Hematopoietic multipotent progenitor cell treated with erythropoietin and hydrocortisone succinate and interleukin-3 and kit ligand, for 17 days (in vitro differentiated cells): ENCODE results near the gene HIPK2.
A peak's percentile ranks its signal among the peaks of the same experiment; 100 is the strongest.

ENCODE experiments used
- DNase-seq: peaks from one replicate; pipeline ENCODE4 v3.0.0-alpha.2; 2015; ENCODE audit warnings: low spot score

HIPK2 gene

DNA sequence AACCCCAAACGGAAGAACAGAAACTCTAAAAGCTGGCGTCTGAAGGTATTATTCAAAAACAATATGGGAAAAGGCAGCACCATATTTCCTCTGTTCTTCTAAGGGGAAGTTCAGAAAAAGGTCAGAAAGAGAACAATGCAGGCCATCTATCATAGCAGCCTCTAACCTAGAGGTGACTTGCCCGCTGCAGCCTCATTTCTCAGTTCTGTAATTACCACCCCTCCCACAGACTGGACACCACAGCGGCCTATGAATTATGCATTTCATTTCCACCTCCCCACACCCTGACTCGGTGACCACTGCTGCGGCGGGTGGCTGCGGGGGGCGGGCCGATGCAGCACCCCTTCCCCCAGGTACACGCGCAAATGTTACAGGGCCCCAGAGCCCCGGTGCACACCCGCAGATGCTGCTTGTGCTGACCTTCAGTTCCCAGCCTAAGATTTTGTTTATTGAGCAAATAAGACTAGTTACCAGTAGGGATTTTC, 128.8 kb downstream of the HIPK2 start:
- no peak for DNase-seq

DNA sequence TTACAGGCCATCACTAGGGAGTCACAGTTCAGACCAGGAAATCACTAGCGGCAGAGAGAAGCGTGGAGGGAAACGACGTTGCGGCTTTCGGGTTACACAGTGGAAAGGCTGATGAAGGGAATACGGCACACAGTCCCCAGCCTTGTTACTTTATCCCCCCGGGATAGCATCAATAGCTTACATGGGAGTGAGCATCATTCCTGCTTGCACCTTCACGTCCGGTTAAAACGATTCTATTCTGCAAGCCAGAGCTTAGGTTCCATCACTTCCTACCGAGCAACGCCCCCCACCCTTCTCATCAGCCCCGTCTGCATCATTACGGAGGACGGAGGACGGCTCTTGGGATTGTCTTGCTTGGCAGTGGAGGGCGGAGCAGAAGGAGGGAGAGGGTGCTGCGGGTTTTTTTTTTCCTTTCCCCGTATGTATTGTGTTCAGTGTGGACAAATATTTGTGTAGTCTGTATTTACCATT, 129.4 kb downstream of the HIPK2 start:
- no peak for DNase-seq

- no peak for DNase-seq
Measured at GRCh38 chr7:139647814-139648390, 129.9 kb downstream of the HIPK2 start.

GRCh38 chr7:139647085-139647484, 130.7 kb downstream of the HIPK2 start:
- no peak for DNase-seq

GRCh38 chr7:139646566-139646965, 131.2 kb downstream of the HIPK2 start:
- DNase-seq, result no peak

DNA sequence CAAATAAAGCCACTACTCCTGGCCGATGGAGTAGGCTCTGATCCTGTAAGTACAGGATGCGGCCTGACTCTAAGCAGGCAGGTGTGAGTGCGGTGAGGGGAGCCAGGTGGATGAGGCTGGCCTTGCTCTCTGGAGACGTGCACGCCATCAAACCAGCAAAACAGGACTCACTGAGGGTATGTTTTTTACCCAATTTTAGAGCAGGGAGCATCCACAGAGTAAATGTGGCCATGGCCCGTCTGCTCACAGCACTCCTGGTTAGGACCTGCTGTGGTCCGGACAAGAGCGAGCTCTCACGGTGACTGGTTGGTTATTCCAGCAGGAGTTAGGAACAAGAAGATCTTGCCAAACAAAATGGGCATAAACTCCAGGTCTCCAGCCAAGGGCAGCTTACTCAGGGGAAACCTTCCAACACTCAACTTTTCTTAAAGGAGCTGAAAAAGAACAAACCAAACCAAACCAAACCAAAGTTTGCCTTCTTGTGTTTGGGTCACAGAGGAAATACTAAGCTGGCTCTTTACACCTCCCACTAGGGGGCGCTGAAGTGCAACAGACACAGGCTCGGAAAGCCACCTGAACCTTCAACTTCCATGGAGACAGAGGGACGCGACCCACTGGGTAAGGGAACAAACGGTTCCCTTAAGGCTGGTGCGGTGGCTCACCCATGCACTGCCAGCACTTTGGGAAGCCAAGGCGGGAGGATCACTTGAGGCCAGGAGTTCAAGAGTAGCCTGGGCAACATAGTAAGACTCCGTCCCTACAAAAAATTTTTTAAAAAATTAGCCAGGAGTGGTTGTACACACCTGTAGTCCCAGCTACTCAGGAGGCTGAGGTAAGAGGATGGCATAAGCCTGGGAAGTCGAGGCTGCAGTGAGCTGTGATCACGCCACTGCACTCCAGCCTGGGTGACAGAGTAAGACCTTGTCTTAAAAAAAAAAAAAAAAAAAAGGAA, 131.9 kb downstream of the HIPK2 start:
- DNase-seq, result peak; percentile 84

DNA sequence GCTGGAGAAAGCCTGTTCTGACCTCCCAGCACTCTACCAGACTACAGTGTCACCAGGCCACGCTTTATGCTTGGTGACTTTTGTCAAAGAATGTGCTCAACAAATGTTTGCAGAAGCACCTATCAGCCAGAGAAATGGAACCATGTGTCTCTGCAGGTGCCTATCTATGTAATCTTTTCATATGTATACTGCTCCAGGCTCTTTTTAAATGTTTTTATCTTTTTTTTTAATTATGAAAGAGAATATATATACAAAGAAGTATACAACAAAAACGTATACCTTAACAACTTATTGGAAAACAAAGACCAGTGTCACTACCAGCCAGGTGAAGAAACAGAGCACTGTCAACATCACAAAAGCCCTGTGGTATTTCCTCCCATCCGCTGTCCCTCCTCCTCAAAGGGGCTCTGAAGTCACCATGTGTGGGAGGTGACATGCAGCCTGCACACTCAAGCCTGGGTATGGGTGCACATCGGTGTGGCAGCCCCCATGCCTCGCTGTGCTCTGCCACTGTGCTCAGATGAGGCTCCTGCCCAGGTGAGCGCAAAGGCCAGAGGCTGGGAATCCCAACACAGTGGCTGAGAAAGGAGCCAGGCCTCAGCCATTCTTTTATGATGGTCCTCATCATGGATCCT, 133.7 kb downstream of the HIPK2 start:
- DNase-seq, result no peak

- DNase-seq, result no peak
Measured at GRCh38 chr7:139642283-139642682, 135.5 kb downstream of the HIPK2 start.

DNA sequence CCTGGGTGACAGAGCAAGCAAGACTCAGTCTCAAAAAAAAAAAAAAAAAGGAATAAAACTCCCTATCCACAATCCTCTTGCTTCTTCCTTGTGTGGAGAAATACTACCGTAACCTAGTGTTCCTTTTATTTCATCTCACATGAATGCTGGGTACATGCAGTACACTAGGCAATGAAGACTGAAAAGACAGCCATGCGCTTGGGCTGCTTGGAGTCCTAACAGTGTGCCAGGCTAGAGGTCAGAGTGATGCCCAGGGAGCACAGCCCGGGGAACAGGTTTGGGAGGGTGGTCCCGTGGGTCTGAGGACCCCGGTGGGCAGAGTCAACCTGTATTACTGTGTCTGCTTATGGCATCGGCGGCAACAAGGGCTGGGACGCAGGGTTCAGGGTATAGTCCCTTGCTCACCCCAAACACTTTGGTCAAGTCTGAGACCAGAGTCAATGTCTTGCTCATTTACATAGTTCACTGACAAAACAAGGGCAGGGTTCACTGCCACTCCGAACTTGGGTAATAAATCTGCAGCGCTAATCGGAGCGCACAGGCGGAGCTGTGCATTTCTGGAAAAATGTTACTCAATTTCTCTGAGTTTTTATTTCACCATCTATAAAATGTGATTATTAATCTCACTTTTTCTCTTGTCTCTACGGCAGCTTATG, 136.3 kb downstream of the HIPK2 start:
- DNase-seq, result no peak

DNA sequence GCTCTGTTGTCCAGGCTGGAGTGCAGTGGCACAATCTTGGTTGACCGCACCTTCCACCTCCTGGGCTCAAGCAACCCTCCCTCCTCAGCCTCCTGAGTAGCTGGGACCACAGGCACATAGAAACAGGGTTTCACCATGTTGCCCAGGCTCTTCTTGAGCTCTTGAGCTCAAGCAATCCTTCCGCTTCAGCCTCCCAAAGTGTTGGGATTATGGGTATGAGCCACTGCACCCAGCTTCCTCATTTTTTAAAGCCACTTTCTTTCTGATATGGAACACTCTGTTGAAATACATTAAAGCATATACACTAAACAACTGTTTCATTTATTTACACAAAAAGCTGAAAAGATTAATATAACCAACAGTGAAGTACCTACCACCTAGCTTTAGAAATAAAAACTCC, 137.1 kb downstream of the HIPK2 start:
- no peak for DNase-seq

GRCh38 chr7:139639563-139639962, 138.2 kb downstream of the HIPK2 start:
- DNase-seq, result no peak

- DNase-seq, result no peak
Measured at GRCh38 chr7:139635526-139636302, 142.1 kb downstream of the HIPK2 start.

DNA sequence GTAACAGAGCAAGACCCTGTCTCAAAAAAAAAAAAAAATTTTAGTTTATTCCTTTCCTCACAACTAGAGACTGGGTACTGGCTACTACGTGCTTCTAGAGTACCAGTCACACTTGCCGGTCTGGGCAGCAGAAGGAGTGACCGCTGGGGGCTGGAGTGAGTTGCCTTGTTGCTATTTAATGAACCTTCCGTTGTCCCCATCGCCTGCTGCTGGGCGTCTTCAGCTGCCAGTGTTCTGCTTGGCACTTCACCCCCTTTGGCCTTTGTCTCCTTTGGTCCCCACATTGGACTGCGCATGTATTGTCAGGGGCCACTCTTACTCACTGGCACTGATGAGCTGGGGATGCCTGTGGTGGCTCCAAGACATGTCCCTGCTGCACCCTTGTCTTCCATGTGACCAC, 143.7 kb downstream of the HIPK2 start:
- DNase-seq, result no peak

DNA sequence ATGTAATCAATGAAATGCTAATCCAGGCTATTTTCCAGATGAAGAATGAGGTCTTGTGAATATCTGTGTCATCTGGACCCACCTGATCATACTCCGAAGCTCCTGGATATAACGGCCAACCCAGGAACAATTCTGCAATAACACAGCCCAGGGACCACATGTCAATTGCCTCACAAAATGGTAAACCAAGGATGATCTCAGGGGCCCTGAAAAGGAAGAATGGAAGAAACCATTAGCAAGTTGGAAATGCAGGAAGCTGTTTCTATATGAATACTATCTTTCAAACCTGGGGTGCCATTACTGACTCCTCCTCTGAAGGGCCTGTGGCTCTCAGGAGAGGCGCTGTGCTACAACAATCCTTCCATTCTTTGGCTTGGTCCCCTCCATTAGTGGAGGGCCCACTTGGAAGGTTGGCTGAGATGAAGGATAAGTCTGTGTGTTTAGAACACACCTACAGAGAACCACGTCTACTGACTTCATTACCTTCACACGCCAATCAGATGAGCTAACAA, 146.2 kb downstream of the HIPK2 start:
- DNase-seq, result no peak

GRCh38 chr7:139630643-139631519, 146.9 kb downstream of the HIPK2 start:
- no peak for DNase-seq

DNA sequence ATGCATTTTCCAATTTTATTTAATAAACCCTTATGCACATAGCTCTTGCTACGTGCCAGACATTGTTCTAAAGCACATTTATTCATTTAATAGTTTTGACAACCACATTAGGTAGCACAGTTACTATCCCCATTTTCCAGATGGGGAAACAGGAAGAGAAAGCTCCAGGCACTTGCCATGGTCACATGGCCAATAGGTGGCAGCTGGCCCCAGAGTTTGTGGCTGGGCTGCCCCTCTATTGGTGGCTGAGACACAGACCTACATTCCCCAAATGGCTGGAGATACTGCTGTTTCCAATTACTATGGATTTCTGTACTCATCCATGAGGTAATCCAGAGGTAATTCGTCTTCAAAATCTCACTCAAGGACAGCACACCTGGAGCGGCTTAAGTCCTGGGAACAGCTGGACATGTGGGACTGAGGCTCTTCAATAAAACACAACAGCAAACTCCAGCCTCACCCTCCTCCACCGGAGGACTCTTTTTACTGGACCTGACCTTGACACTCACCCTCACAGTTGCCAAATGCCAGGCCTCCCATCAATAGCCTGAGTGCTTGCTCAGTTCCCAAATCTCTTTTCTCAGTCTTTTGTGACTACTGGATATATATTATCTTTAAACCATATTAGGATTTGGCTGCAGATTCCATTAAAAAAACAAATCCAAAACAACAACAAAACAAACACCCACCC, 148.3 kb downstream of the HIPK2 start:
- no peak for DNase-seq

DNA sequence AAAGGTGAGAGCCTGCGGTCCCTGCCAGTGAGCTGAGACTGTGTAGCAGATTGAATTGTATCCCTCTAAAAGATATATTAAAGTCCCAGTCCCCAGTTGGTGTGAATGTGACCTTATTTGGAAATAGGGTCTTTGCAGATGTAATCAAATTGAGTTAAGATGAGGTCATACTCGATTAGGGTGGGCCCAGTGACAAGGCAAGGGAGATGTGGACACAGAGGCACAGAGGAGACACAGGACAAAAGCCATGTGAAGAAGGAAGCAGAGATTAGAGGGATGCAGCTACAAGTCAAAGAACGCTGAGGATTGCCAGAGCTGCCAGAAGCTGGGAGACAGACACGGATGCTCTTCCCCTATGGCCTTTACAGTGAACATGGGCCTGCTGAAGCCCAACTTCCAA, 150.0 kb downstream of the HIPK2 start:
- no peak for DNase-seq

DNA sequence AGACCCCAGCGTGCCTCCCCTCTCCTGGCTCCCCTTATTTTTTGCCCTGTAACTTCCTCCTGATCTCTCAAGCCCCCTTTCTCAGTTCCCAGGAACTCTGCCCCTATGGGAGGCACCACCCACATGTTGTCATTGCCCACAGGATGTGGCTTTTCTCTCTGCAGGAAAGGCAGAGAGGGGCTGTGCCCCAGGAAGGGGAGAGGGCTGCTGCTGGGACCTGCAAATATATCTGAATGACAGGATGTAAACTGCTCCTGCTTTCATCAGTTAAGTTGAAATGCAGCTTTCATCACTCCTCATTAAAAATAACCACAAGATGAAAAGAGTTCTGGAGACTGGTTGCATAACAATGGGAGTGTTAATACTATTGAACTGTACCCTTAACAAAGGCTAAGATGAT, 151.0 kb downstream of the HIPK2 start:
- DNase-seq, result no peak

GRCh38 chr7:139623518-139623917, 154.3 kb downstream of the HIPK2 start:
- DNase-seq, result no peak
